ENCODE measurements around the gene KIF6.
A peak's percentile ranks its signal among the peaks of the same experiment; 100 is the strongest.

Gene KIF6

GRCh38 chr6:39466631-39467030 is 258.6 kb downstream of the KIF6 start:
- TF ChIP-seq, protein P1, sequence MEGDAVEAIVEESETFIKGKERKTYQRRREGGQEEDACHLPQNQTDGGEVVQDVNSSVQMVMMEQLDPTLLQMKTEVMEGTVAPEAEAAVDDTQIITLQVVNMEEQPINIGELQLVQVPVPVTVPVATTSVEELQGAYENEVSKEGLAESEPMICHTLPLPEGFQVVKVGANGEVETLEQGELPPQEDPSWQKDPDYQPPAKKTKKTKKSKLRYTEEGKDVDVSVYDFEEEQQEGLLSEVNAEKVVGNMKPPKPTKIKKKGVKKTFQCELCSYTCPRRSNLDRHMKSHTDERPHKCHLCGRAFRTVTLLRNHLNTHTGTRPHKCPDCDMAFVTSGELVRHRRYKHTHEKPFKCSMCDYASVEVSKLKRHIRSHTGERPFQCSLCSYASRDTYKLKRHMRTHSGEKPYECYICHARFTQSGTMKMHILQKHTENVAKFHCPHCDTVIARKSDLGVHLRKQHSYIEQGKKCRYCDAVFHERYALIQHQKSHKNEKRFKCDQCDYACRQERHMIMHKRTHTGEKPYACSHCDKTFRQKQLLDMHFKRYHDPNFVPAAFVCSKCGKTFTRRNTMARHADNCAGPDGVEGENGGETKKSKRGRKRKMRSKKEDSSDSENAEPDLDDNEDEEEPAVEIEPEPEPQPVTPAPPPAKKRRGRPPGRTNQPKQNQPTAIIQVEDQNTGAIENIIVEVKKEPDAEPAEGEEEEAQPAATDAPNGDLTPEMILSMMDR (IDR thresholded peaks at IDR 0.05; ENCODE audit: low read depth, low read length, missing control alignments), result no peak
- in situ Hi-C loops (cut with HindIII; ENCODE audit: low sequenced_read_pairs), result no loop called here
- no peak overlapping the region for H3K4me3 ChIP-seq (ENCODE audit: low read depth, low read length)
- DNase-seq (ENCODE audit: low read depth), result no peak

DNA sequence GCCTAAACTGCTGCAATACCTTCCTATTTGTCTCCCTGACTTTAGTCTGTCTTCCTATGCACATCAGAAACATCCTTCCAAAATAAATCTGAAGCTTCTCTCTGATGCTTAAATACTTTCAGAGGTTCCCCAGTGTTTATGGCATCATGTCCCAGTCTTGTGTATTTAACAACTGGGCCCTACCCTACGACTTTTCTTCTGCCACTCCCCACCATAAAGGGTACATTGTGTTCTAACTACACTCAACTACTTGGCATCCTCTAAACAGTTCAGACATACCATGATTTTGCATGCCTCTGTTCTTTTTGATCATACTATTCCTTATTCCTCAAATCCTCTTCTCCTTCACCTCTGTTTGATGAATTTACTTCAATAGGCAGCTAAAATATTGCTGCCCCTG is 259.7 kb downstream of the KIF6 start:
- no peak for DNase-seq (ENCODE audit: low read depth)
- TF ChIP-seq, protein P1 (IDR thresholded peaks at IDR 0.05; ENCODE audit: low read depth, low read length, missing control alignments), result no peak
- in situ Hi-C loops (cut with HindIII; ENCODE audit: low sequenced_read_pairs), result no loop called here
- no peak overlapping the region for H3K4me3 ChIP-seq (ENCODE audit: low read depth, low read length)

DNA sequence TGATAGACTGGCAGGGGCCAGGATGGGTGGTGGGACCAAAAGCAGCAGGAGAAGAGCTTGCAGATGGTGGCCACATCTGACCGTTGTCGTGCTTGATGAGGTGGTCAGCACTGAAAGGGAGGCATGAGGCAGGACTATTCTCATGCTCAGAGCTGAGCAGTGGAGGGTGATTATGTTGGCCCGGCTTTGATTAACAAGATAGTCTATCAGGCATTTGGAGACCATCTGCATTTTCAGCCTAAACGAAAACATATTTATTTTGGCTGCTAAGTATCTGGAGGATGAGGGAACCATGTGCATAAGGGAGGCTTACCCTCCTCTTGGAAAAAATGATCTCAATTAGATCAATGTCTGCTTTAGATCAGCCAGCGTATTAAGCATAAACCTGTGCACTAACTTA is 261.1 kb downstream of the KIF6 start:
- H3K4me3 ChIP-seq (ENCODE audit: low read depth, low read length), result no peak overlapping the region
- in situ Hi-C loops (cut with HindIII; ENCODE audit: low sequenced_read_pairs), result no loop called here
- no peak for DNase-seq (ENCODE audit: low read depth)
- TF ChIP-seq, protein P1 (IDR thresholded peaks at IDR 0.05; ENCODE audit: low read depth, low read length, missing control alignments), result no peak

DNA sequence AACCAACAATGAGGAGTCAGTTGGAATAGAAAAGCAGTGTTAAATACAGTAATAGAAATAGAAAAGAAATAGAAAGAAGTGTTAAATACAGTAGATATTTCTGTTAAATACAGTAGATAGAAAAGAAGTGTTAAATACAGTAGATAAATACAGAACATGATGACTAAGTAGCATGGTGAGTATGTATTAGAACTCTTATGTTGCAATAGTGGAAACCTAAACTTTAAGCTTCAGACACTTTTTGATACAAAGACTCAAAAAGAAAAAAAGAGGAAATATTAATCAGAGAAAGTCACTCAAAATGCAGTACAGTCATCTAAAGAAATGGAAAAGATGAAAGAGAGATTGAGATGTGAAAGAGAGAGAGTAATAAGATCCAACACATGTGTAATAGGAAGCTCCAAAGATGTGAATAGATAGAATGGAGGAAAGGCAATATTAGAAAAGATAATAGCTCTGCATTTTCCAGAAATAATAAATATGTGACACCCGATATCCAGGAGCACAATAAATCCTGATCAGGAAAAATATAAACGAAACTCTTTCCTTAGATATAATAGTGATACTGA is 271.2 kb downstream of the KIF6 start:
- H3K4me3 ChIP-seq (ENCODE audit: low read depth, low read length), result no peak overlapping the region
- in situ Hi-C loops (cut with HindIII; ENCODE audit: low sequenced_read_pairs), result no loop called here
- TF ChIP-seq, protein P1 (IDR thresholded peaks at IDR 0.05; ENCODE audit: low read depth, low read length, missing control alignments), result no peak
- no peak for DNase-seq (ENCODE audit: low read depth)

DNA sequence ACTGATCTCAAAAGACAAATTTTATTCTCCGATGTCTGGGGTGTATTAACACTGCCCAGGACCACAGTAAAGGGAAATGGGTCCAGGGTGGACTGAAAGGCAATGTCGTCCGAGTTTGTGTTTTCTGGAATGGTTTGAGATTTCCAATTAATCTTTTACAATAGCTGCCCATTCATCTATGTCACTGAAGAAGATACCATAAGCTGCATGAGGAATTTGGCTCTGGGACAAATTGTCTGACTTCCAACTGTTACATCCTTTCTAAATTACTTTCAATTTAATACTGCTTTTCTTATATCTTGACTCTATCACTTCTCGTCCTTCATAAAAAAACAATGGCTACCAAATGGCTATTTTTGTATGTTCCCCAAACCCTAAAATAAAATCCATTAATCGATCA is 272.0 kb downstream of the KIF6 start:
- no peak overlapping the region for H3K4me3 ChIP-seq (ENCODE audit: low read depth, low read length)
- DNase-seq (ENCODE audit: low read depth), result peak; percentile 48
- TF ChIP-seq, protein P1 (IDR thresholded peaks at IDR 0.05; ENCODE audit: low read depth, low read length, missing control alignments), result no peak
- in situ Hi-C loops (cut with HindIII; ENCODE audit: low sequenced_read_pairs), result no loop called here

DNA sequence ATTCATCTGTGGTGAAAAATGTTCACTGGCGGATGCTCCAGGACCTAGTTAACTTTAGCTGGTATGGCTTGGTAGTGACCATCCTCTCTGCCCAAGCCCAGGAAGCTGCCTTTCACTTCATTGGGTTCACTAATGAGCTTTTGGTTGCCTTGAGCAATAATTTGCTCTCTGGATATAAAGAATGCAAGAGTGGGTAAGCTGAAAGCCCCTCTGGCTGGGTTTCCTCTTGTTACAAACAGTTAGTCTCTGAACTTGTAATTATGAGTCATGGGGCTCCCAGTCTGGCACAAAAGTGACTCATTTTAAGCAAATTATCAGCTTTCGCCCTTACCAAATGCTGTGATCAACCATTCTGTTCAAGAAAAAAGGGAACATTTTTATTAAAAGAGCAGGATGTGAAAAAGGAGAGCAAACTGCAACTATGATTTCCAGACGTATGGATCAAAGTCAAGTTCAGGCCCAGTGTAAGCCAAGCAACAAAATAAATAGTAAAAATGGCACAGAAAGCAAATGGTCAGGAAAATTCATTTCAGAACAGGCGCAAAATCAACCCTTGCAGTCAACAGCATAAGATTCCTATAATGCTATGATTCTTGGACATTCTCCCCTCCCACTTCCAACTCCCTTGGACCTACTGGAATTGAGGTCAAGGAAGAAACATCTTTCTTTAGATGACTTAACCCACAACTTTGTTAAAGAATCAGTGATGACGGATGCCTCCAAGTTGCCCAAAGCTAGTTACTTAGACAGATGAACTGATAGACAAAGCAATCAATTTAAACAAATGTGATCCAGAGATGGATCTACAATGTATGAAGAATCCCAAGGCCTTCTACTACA is 272.7 kb downstream of the KIF6 start:
- peak; percentile 37 for DNase-seq (ENCODE audit: low read depth)
- in situ Hi-C loops (cut with HindIII; ENCODE audit: low sequenced_read_pairs), result no loop called here
- H3K4me3 ChIP-seq (ENCODE audit: low read depth, low read length), result no peak overlapping the region
- TF ChIP-seq, protein P1 (IDR thresholded peaks at IDR 0.05; ENCODE audit: low read depth, low read length, missing control alignments), result no peak
